ENCODE measurements around the gene ITGB5.

Gene ITGB5

GRCh38 chr3:124779751-124780191 lies 107.4 kb downstream of the ITGB5 start:
- Mint-ChIP-seq H3K9me3 (no peaks in the 10 kb centered on the region), H3K4me3 (no peak overlapping the region), H3K4me1 (ENCODE audit: low read depth) (peaks cover 6% of the 10 kb centered on the region), H3K36me3 (ENCODE audit: low read depth) (no peaks in the 10 kb centered on the region), H3K27ac (no peak overlapping the region), H3K27me3 (ENCODE audit: low read depth) (peaks cover 5% of the 10 kb centered on the region)

- peaks cover 5% of the 10 kb centered on the region for H3K4me1 Mint-ChIP-seq (ENCODE audit: low read depth)
- no peak overlapping the region for H3K4me3 Mint-ChIP-seq
- H3K27me3 Mint-ChIP-seq (ENCODE audit: low read depth), result peaks cover 5% of the 10 kb centered on the region
- no peaks in the 10 kb centered on the region for H3K9me3 Mint-ChIP-seq
- no peak overlapping the region for H3K27ac Mint-ChIP-seq
- no peaks in the 10 kb centered on the region for H3K36me3 Mint-ChIP-seq (ENCODE audit: low read depth)
Observed at GRCh38 chr3:124779116-124779515, 108.0 kb downstream of the ITGB5 start.

GRCh38 chr3:124777762-124778470 lies 109.2 kb downstream of the ITGB5 start:
- no peak overlapping the region for H3K4me3 Mint-ChIP-seq
- H3K27me3 Mint-ChIP-seq (ENCODE audit: low read depth), result peaks cover 5% of the 10 kb centered on the region
- peaks cover 5% of the 10 kb centered on the region for H3K4me1 Mint-ChIP-seq (ENCODE audit: low read depth)
- H3K36me3 Mint-ChIP-seq (ENCODE audit: low read depth), result no peaks in the 10 kb centered on the region
- no peak overlapping the region for H3K27ac Mint-ChIP-seq
- no peaks in the 10 kb centered on the region for H3K9me3 Mint-ChIP-seq

- H3K36me3 Mint-ChIP-seq (ENCODE audit: low read depth), result no peaks in the 10 kb centered on the region
- H3K27ac Mint-ChIP-seq, result no peak overlapping the region
- peaks cover 5% of the 10 kb centered on the region for H3K4me1 Mint-ChIP-seq (ENCODE audit: low read depth)
- no peaks in the 10 kb centered on the region for H3K9me3 Mint-ChIP-seq
- H3K27me3 Mint-ChIP-seq (ENCODE audit: low read depth), result peaks cover 13% of the 10 kb centered on the region
- no peak overlapping the region for H3K4me3 Mint-ChIP-seq
Observed at GRCh38 chr3:124776856-124777255, 110.3 kb downstream of the ITGB5 start.

- Mint-ChIP-seq H3K4me3 (no peak overlapping the region), H3K36me3 (ENCODE audit: low read depth) (no peaks in the 10 kb centered on the region), H3K27me3 (ENCODE audit: low read depth) (peaks cover 15% of the 10 kb centered on the region), H3K9me3 (no peaks in the 10 kb centered on the region), H3K4me1 (ENCODE audit: low read depth) (peaks cover 3% of the 10 kb centered on the region), H3K27ac (no peak overlapping the region)
Observed at GRCh38 chr3:124775877-124776276, 111.3 kb downstream of the ITGB5 start.

- Mint-ChIP-seq H3K9me3 (no peaks in the 10 kb centered on the region), H3K27me3 (ENCODE audit: low read depth) (peaks cover 15% of the 10 kb centered on the region), H3K4me3 (no peak overlapping the region), H3K27ac (no peak overlapping the region), H3K4me1 (ENCODE audit: low read depth) (no peaks in the 10 kb centered on the region), H3K36me3 (ENCODE audit: low read depth) (no peaks in the 10 kb centered on the region)
Observed at GRCh38 chr3:124774841-124775402, 112.2 kb downstream of the ITGB5 start.

GRCh38 chr3:124774327-124774718 lies 112.8 kb downstream of the ITGB5 start:
- no peak overlapping the region for H3K27ac Mint-ChIP-seq
- no peaks in the 10 kb centered on the region for H3K4me1 Mint-ChIP-seq (ENCODE audit: low read depth)
- H3K4me3 Mint-ChIP-seq, result no peak overlapping the region
- no peaks in the 10 kb centered on the region for H3K36me3 Mint-ChIP-seq (ENCODE audit: low read depth)
- H3K27me3 Mint-ChIP-seq (ENCODE audit: low read depth), result peaks cover 15% of the 10 kb centered on the region
- H3K9me3 Mint-ChIP-seq, result no peaks in the 10 kb centered on the region

GRCh38 chr3:124773351-124774326 lies 113.5 kb downstream of the ITGB5 start:
- no peaks in the 10 kb centered on the region for H3K4me1 Mint-ChIP-seq (ENCODE audit: low read depth)
- no peak overlapping the region for H3K4me3 Mint-ChIP-seq
- H3K9me3 Mint-ChIP-seq, result no peaks in the 10 kb centered on the region
- peaks cover 15% of the 10 kb centered on the region for H3K27me3 Mint-ChIP-seq (ENCODE audit: low read depth)
- no peak overlapping the region for H3K27ac Mint-ChIP-seq
- H3K36me3 Mint-ChIP-seq (ENCODE audit: low read depth), result no peaks in the 10 kb centered on the region

GRCh38 chr3:124772081-124772831 lies 114.9 kb downstream of the ITGB5 start:
- Mint-ChIP-seq H3K9me3 (no peaks in the 10 kb centered on the region), H3K4me3 (no peak overlapping the region), H3K4me1 (ENCODE audit: low read depth) (no peaks in the 10 kb centered on the region), H3K27me3 (ENCODE audit: low read depth) (peaks cover 16% of the 10 kb centered on the region), H3K36me3 (ENCODE audit: low read depth) (no peaks in the 10 kb centered on the region), H3K27ac (no peak overlapping the region)

- peaks cover 19% of the 10 kb centered on the region for H3K27me3 Mint-ChIP-seq (ENCODE audit: low read depth)
- no peak overlapping the region for H3K27ac Mint-ChIP-seq
- H3K4me1 Mint-ChIP-seq (ENCODE audit: low read depth), result no peaks in the 10 kb centered on the region
- H3K9me3 Mint-ChIP-seq, result no peaks in the 10 kb centered on the region
- no peaks in the 10 kb centered on the region for H3K36me3 Mint-ChIP-seq (ENCODE audit: low read depth)
- H3K4me3 Mint-ChIP-seq, result no peak overlapping the region
Observed at GRCh38 chr3:124771083-124771445, 116.1 kb downstream of the ITGB5 start.

- Mint-ChIP-seq H3K4me1 (ENCODE audit: low read depth) (no peaks in the 10 kb centered on the region), H3K27ac (no peak overlapping the region), H3K36me3 (ENCODE audit: low read depth) (no peaks in the 10 kb centered on the region), H3K9me3 (no peaks in the 10 kb centered on the region), H3K27me3 (ENCODE audit: low read depth) (peaks cover 19% of the 10 kb centered on the region), H3K4me3 (no peak overlapping the region)
Observed at GRCh38 chr3:124770336-124771082, 116.7 kb downstream of the ITGB5 start.

GRCh38 chr3:124769462-124769861 lies 117.7 kb downstream of the ITGB5 start:
- Mint-ChIP-seq H3K27me3 (ENCODE audit: low read depth) (peaks cover 15% of the 10 kb centered on the region), H3K4me1 (ENCODE audit: low read depth) (no peaks in the 10 kb centered on the region), H3K27ac (no peak overlapping the region), H3K9me3 (no peaks in the 10 kb centered on the region), H3K36me3 (ENCODE audit: low read depth) (no peaks in the 10 kb centered on the region), H3K4me3 (no peak overlapping the region)

GRCh38 chr3:124768812-124769211 lies 118.4 kb downstream of the ITGB5 start:
- Mint-ChIP-seq H3K27me3 (ENCODE audit: low read depth) (peaks cover 15% of the 10 kb centered on the region), H3K4me1 (ENCODE audit: low read depth) (no peaks in the 10 kb centered on the region), H3K4me3 (no peak overlapping the region)

GRCh38 chr3:124767691-124768090 lies 119.5 kb downstream of the ITGB5 start:
- Mint-ChIP-seq H3K27me3 (ENCODE audit: low read depth) (peaks cover 15% of the 10 kb centered on the region), H3K36me3 (ENCODE audit: low read depth) (no peaks in the 10 kb centered on the region), H3K4me3 (no peak overlapping the region), H3K4me1 (ENCODE audit: low read depth) (no peaks in the 10 kb centered on the region), H3K27ac (no peak overlapping the region), H3K9me3 (no peaks in the 10 kb centered on the region)

More at GRCh38 chr3:124768812-124769211, 118.4 kb downstream of the ITGB5 start:
- Mint-ChIP-seq H3K9me3 (no peaks in the 10 kb centered on the region), H3K27ac (no peak overlapping the region), H3K36me3 (ENCODE audit: low read depth) (no peaks in the 10 kb centered on the region)

Data from T-helper 1 cell treated with Interleukin-12 subunit alpha and Interleukin-12 subunit beta and Interleukin-4 antibody, amounts not matched to agents 30 μg/mL and 1 μg/mL, for 36 hours (primary cell).